Breast epithelium (tissue), 3 donors: Measurements from ENCODE around the gene TANC1.

Experiments
- CTCF ChIP-seq, 3 donors: fragments of 450-650 bp; IDR thresholded peaks; one replicate each; pipeline ENCODE4 v1.5.1; 2016 to 2017; ENCODE audit warnings: antibody characterized with exemption in 3 of 3, mild to moderate bottlenecking in 3 of 3, moderate library complexity in 3 of 3
- POLR2A ChIP-seq: fragments of 450-650 bp; IDR thresholded peaks from one replicate; pipeline ENCODE4 v1.6.1; 2016; ENCODE audit warnings: antibody characterized with exemption, mild to moderate bottlenecking, moderate library complexity
- POLR2AphosphoS5 ChIP-seq, 3 donors: sonication (generic); formaldehyde crosslinking; IDR thresholded peaks; one replicate each; pipeline ENCODE4 v1.6.1; 2017; ENCODE audit warnings: antibody characterized with exemption in 3 of 3

- TF ChIP-seq CTCF (IDR thresholded peaks at IDR 0.05) (no peak), POLR2A (no peak), POLR2AphosphoS5 (IDR thresholded peaks at IDR 0.05) (no peak)
Observed at GRCh38 chr2:159267921-159268320, 299.5 kb downstream of the TANC1 start.
